K562 (cell line): ENCODE results near the gene HOXB6. TPM values are rescaled to one million over a fixed set of nuclear protein-coding genes. Genes with fewer than 3 reads are reported as not detected.

Source experiments
- ATAC-seq: fragments of 200-7000 bp; cut with Tn5 transposase; 3 replicates; pipeline ENCODE4 v1.9.1; 2020; ENCODE audit warnings: moderate library complexity
- BruUV-seq: library from RNA; stranded (reverse); fragments of 400-500 nt; replicated peaks from 2 replicates; lab custom pipeline; 2021; lab: Mats Ljungman, UMichigan
- CTCF ChIA-PET: fragments of 300-600 bp; formaldehyde crosslinking; extraction: SDS; loops from one replicate; lab custom pipeline; 2021; ENCODE audit warnings: low intra/inter-chr PET ratio; lab: Yijun Ruan, JAX
- POLR2A ChIA-PET: fragments of 300-600, 350-650 bp; sonication (Branson Sonifier 250); formaldehyde crosslinking; extraction: SDS; loops from one replicate; lab custom pipeline; 2021; ENCODE audit warnings: antibody characterized with exemption, inconsistent platforms; lab: Yijun Ruan, JAX
- DNase-seq, 4 experiments: peaks; one replicate each; pipeline versions ENCODE4 v3.0.0 to v3.0.0-alpha.2; 2011 to 2018; ENCODE audit warnings: low spot score in 3 of 4, mixed read lengths in 3 of 4; ENCODE audit errors: extremely low read depth in 1 of 4
- FAIRE-seq: peaks from 2 replicates; lab custom pipeline; 2011; peaks lifted over from hg19 to GRCh38; lab: Jason Lieb, UNC
- H2AFZ ChIP-seq: 2 replicates; pipeline ENCODE4 v1.6.0; 2011; ENCODE audit warnings: low read depth, low read length, control low read depth, inconsistent platforms
- H3K27ac ChIP-seq: fragments of 200-600 bp; 3 replicates; pipeline ENCODE4 v1.8.0; 2011; ENCODE audit warnings: low read depth, mild to moderate bottlenecking, control low read depth, inconsistent platforms, low read length, moderate library complexity, mixed read lengths; ENCODE audit errors: extremely low read depth
- H3K27me3 ChIP-seq, 2 experiments: fragments of 300-600 bp in 1 of 2; 2 replicates in 1 of 2; 3 replicates in 1 of 2; pipeline versions ENCODE4 v1.6.0 to v1.8.0; 2011; ENCODE audit warnings: inconsistent platforms in 2 of 2, low read length in 2 of 2, mild to moderate bottlenecking in 1 of 2, mixed read lengths in 1 of 2, moderate library complexity in 1 of 2; ENCODE audit not compliant: control insufficient read depth in 2 of 2, insufficient read depth in 2 of 2
- H3K36me3 ChIP-seq: fragments of 300-600 bp; 3 replicates; pipeline ENCODE4 v1.8.0; 2011; ENCODE audit warnings: mild to moderate bottlenecking, low read length, inconsistent platforms; ENCODE audit not compliant: control insufficient read depth, insufficient read depth
- H3K4me1 ChIP-seq, 2 experiments: fragments of 200-600 bp in 1 of 2; replicated peaks in 1 of 2; 2 replicates in 1 of 2; 3 replicates in 1 of 2; pipeline versions ENCODE4 v1.5.1 to v1.8.0; 2011; ENCODE audit warnings: inconsistent platforms in 2 of 2, low read length in 2 of 2, mild to moderate bottlenecking in 1 of 2, mixed read lengths in 1 of 2, moderate library complexity in 1 of 2; ENCODE audit not compliant: control insufficient read depth in 2 of 2, insufficient read depth in 2 of 2
- H3K4me2 ChIP-seq: 2 replicates; pipeline ENCODE4 v1.6.1; 2011; ENCODE audit warnings: low read length, control low read depth, inconsistent platforms, mixed read lengths; ENCODE audit not compliant: insufficient read depth
- H3K4me3 ChIP-seq: fragments of 200-600 bp; sonication (generic), shearing (Covaris generic); 2 replicates; pipeline ENCODE4 v1.5.1; 2016; ENCODE audit warnings: control low read depth, inconsistent platforms
- H3K79me2 ChIP-seq: fragments of 200-600 bp; 3 replicates; pipeline ENCODE4 v1.8.0; 2011; ENCODE audit warnings: low read length, inconsistent platforms; ENCODE audit not compliant: control insufficient read depth, insufficient read depth
- H3K9ac ChIP-seq, 2 experiments: 2 replicates each; pipeline versions ENCODE4 v1.6.0 to v1.6.1; 2011; ENCODE audit warnings: low read depth in 2 of 2, low read length in 2 of 2, control low read depth in 1 of 2, inconsistent platforms in 1 of 2, mild to moderate bottlenecking in 1 of 2, mixed read lengths in 1 of 2; ENCODE audit not compliant: insufficient read depth in 1 of 2
- H3K9me1 ChIP-seq: one replicate; pipeline ENCODE4 v1.6.0; 2011; ENCODE audit warnings: inconsistent platforms, mild to moderate bottlenecking, low read length, moderate library complexity; ENCODE audit not compliant: control insufficient read depth, insufficient read depth
- H3K9me3 ChIP-seq: replicated peaks from 2 replicates; pipeline ENCODE4 v1.5.1; 2011; ENCODE audit warnings: low read depth, low read length, inconsistent platforms; ENCODE audit not compliant: control insufficient read depth, insufficient read depth
- H4K20me1 ChIP-seq: replicated peaks from 2 replicates; pipeline ENCODE4 v1.6.1; 2011; ENCODE audit warnings: low read length, inconsistent platforms, mixed read lengths; ENCODE audit not compliant: control insufficient read depth, insufficient read depth
- ARID3B ChIP-seq: fragments of 250-450 bp; sonication (Bioruptor Pico); IDR thresholded peaks from 2 replicates; pipeline ENCODE4 v1.4.0; 2020; ENCODE audit warnings: borderline replicate concordance
- CBFA2T2 ChIP-seq: fragments of 450-650 bp; conservative IDR thresholded peaks from 2 replicates; pipeline ENCODE4 v1.6.1; 2017; ENCODE audit warnings: mild to moderate bottlenecking
- ELF4 ChIP-seq: fragments of 450-650 bp; formaldehyde crosslinking; IDR thresholded peaks from 2 replicates; pipeline ENCODE4 v1.4.0; 2022; ENCODE audit warnings: missing genetic modification characterization
- SMARCB1 ChIP-seq: IDR thresholded peaks from 2 replicates; pipeline ENCODE4 v1.6.1; 2011; ENCODE audit warnings: improper control_type of control experiment, low read depth; ENCODE audit not compliant: insufficient read length
- ZBTB1 ChIP-seq: sonication (generic); formaldehyde crosslinking; IDR thresholded peaks from 2 replicates; pipeline ENCODE4 v1.8.1; 2023; ENCODE audit warnings: missing genetic modification reagents, low read depth, mild to moderate bottlenecking, borderline replicate concordance
- WGBS: fragments of 100-300 bp; shearing (Covaris generic); methylation state at CpG from one replicate; pipeline ENCODE4 v1.1.6; 2016; ENCODE audit warnings: low coverage, mixed read lengths; ENCODE audit not compliant: insufficient coverage; ENCODE audit errors: missing lambda C conversion rate; 5-methylcytosine and 5-hydroxymethylcytosine counted together
- in situ Hi-C: fragments of 300-500 bp; cut with MboI; formaldehyde crosslinking; loops from 4 replicates; pipeline ENCODE4 v1.15.0; 2018; ENCODE audit warnings: inconsistent platforms, mixed read lengths
- intact Hi-C: fragments of 100-400 bp; cut with micrococcal nuclease; formaldehyde crosslinking; loops from 2 replicates; pipeline ENCODE4 v1.14.2; 2022
- polyA plus RNA-seq, 8 experiments: library from polyadenylated mRNA; depleted of rRNA in 4 of 8; stranded (reverse) in 5 of 8; unstranded in 3 of 8; fragments of >200 nt; fragmentation: Nextera tagmentation in 2 of 8; fragmentation: Illumina TruSeq in 1 of 8; extraction: Ambion mirVana in 2 of 8; extraction: Trizol in 1 of 8; gene quantifications; 2 replicates each; pipeline versions ENCODE4 v1.2.1 to v1.2.3, GENCODE V29; 2011 to 2014; ENCODE audit warnings: inconsistent platforms in 1 of 8, missing spikeins in 1 of 8
- total RNA-seq, 7 experiments: library from RNA; depleted of rRNA in 6 of 7; stranded (reverse); fragments of >200 nt in 6 of 7; fragmentation: Illumina TruSeq in 2 of 7; extraction: Trizol in 2 of 7; gene quantifications; 2 replicates each; pipeline versions ENCODE4 v1.2.1 to v1.2.3, GENCODE V29; 2011 to 2021; ENCODE audit warnings: low replicate concordance in 1 of 7

The HOXB6 gene
- total and polyA plus RNA-seq, 9 of the 15 experiments (the other 6 are each of a cell fraction or from before 2014, with no cell fraction given): 1.2 to 14.8 (median 4.9) TPM

- no peaks in the 10 kb centered on the region for H3K27me3 ChIP-seq
- BruUV-seq: no TSS peak
- peaks cover 5% of the 10 kb centered on the region; the same call in 2 of the 3 replicates for H3K79me2 ChIP-seq
- no peaks in the 10 kb centered on the region for H3K36me3 ChIP-seq
- no peak overlapping the region for H3K27ac ChIP-seq
- no peak for FAIRE-seq
- H3K4me1 ChIP-seq: peaks cover 14 to 35% of the 10 kb centered on the region in 2 experiments
- no peak overlapping the region for H3K9ac ChIP-seq
- intact Hi-C loops (no loop called here), in situ Hi-C loops (no loop called here)
- H3K9me1 ChIP-seq: no peaks in the 10 kb centered on the region
- ChIA-PET POLR2A (interaction anchor here (0.8 to 1.7 kb wide), 7 partner anchors 9 to 253 kb away, joined by 3 to 10 read pairs (median 4); no protein-coding TSS in a partner anchor), CTCF (interaction anchor here (0.6 to 0.7 kb wide), 2 partner anchors 12 to 452 kb away, joined by 3 to 4 read pairs; no protein-coding TSS in a partner anchor)
- no peak for ATAC-seq
- DNase-seq: no peak
- H2AFZ ChIP-seq: no peak overlapping the region
- no peak for TF ChIP-seq ARID3B (CRISPR knock-in tag)
- no peak for TF ChIP-seq ELF4 (CRISPR knock-in tag)
- no peak for TF ChIP-seq ZBTB1 (CRISPR knock-in tag)
- no peak for TF ChIP-seq CBFA2T2
- no peak for TF ChIP-seq SMARCB1
- H4K20me1 ChIP-seq: no peaks in the 10 kb centered on the region
- H3K4me3 ChIP-seq: no peak overlapping the region
- no peaks in the 10 kb centered on the region for H3K9me3 ChIP-seq
- 27% methylated on average over 10 of the region's 10 CpGs for WGBS
- H3K4me2 ChIP-seq: no peak overlapping the region
These were observed 15.5 kb downstream of the HOXB6 start for GRCh38 chr17:48589060-48589830.
